CD4-positive, alpha-beta T cell treated with Interleukin-4 for 1 hour (primary cell): ENCODE results near the gene MS4A10.
"Not testable (repeated sequence)": the region's sequence is repeated elsewhere in the genome, so short reads cannot be mapped to it uniquely, and the experiment has no call there.

Source experiments
- DNase-seq, 2 donors: peaks; one replicate each; pipeline ENCODE4 v3.0.0-alpha.2; 2020 to 2022

The MS4A10 gene

GRCh38 chr11:60785136-60785535 is at the start of gene MS4A10:
Gene MS4A10 (plus strand): TSS chr11:60785333. CDS start chr11:60790336, 5,003 bp downstream.
- DNase-seq: no peak

- no peak for DNase-seq
These were observed 46.0 kb upstream of the MS4A10 start for GRCh38 chr11:60739114-60739513.

GRCh38 chr11:60740573-60740972 is 44.6 kb upstream of the MS4A10 start:
- DNase-seq: no peak

GRCh38 chr11:60741421-60741820 is 43.7 kb upstream of the MS4A10 start:
- DNase-seq: no peak

GRCh38 chr11:60743058-60743457 is 42.1 kb upstream of the MS4A10 start:
- DNase-seq: no peak

GRCh38 chr11:60744114-60744513 is 41.0 kb upstream of the MS4A10 start:
- no peak for DNase-seq

- no peak for DNase-seq
These were observed 37.7 kb upstream of the MS4A10 start for GRCh38 chr11:60747359-60747873.

- no peak for DNase-seq
These were observed 36.9 kb upstream of the MS4A10 start for GRCh38 chr11:60748225-60748624.

GRCh38 chr11:60748821-60749220 is 36.3 kb upstream of the MS4A10 start:
- DNase-seq: no peak

GRCh38 chr11:60750911-60751310 is 34.2 kb upstream of the MS4A10 start:
- DNase-seq: no peak

GRCh38 chr11:60753309-60753708 is 31.8 kb upstream of the MS4A10 start:
- DNase-seq: no peak

GRCh38 chr11:60754887-60755286 is 30.2 kb upstream of the MS4A10 start:
- no peak for DNase-seq

- peak in 1 of 2 donors; percentile 2 for DNase-seq
These were observed 28.7 kb upstream of the MS4A10 start, which contains the start of gene MS4A15 for GRCh38 chr11:60756307-60757032. Gene MS4A15 (plus strand): TSS chr11:60756867. CDS start chr11:60763734, 6,867 bp downstream.

- DNase-seq: no peak
These were observed 27.8 kb upstream of the MS4A10 start for GRCh38 chr11:60757231-60757800.

- DNase-seq: not testable (repeated sequence)
These were observed 26.5 kb upstream of the MS4A10 start for GRCh38 chr11:60758671-60759070.

- not testable (repeated sequence) for DNase-seq
These were observed 25.5 kb upstream of the MS4A10 start for GRCh38 chr11:60759438-60760225.

- no peak for DNase-seq
These were observed 23.5 kb upstream of the MS4A10 start for GRCh38 chr11:60761436-60762190.

GRCh38 chr11:60762851-60763691 is 22.1 kb upstream of the MS4A10 start:
- peak in 1 of 2 donors; percentile 30 for DNase-seq

GRCh38 chr11:60763692-60764369 is 21.3 kb upstream of the MS4A10 start:
- DNase-seq: no peak

GRCh38 chr11:60764879-60765278 is 20.3 kb upstream of the MS4A10 start:
- DNase-seq: no peak

GRCh38 chr11:60765355-60765754 is 19.8 kb upstream of the MS4A10 start:
- DNase-seq: no peak
